GM23338 (cell line): ENCODE data around the gene TRHDE. TPM values are rescaled to one million over a fixed set of nuclear protein-coding genes. Genes with fewer than 3 reads are reported as not detected.

Experiments used
- ATAC-seq: fragments of 200-7000 bp; cut with Tn5 transposase; 3 replicates; pipeline ENCODE4 v1.9.1; 2020
- DNase-seq: peaks from one replicate; pipeline ENCODE4 v3.0.0-alpha.2; 2015; ENCODE audit warnings: low spot score
- H2AFZ ChIP-seq: fragments of 200-600 bp; sonication (generic); 2 replicates; pipeline ENCODE4 v1.8.0; 2016; ENCODE audit warnings: antibody characterized with exemption, mild to moderate bottlenecking, moderate library complexity
- H3F3A ChIP-seq: fragments of 200-600 bp; sonication (generic); replicated peaks from 2 replicates; pipeline ENCODE4 v1.8.0; 2017; ENCODE audit warnings: antibody characterized with exemption, mixed run types, low read depth
- H3K27ac ChIP-seq: fragments of 200-600 bp; sonication (generic); 2 replicates; pipeline ENCODE4 v1.6.1; 2016; ENCODE audit warnings: low read depth
- H3K27me3 ChIP-seq: fragments of 200-600 bp; sonication (generic); 2 replicates; pipeline ENCODE4 v1.8.0; 2016; ENCODE audit warnings: mild to moderate bottlenecking, mixed run types, moderate library complexity; ENCODE audit not compliant: insufficient read depth
- H3K36me3 ChIP-seq: fragments of 200-600 bp; sonication (generic); 2 replicates; pipeline ENCODE4 v1.8.0; 2016; ENCODE audit warnings: mild to moderate bottlenecking; ENCODE audit not compliant: insufficient read depth
- H3K4me1 ChIP-seq: fragments of 200-600 bp; sonication (generic); 2 replicates; pipeline ENCODE4 v1.8.0; 2016; ENCODE audit warnings: mild to moderate bottlenecking, moderate library complexity; ENCODE audit not compliant: insufficient read depth
- H3K4me2 ChIP-seq: fragments of 200-600 bp; sonication (generic); 2 replicates; pipeline ENCODE4 v1.7.1; 2017; ENCODE audit warnings: mixed run types
- H3K4me3 ChIP-seq: fragments of 200-600 bp; sonication (generic); 2 replicates; pipeline ENCODE4 v1.6.1; 2016; ENCODE audit warnings: mixed run types
- H3K79me2 ChIP-seq: fragments of 200-600 bp; sonication (generic); replicated peaks from 2 replicates; pipeline ENCODE4 v1.8.0; 2017; ENCODE audit warnings: mild to moderate bottlenecking; ENCODE audit not compliant: insufficient read depth
- H3K9me2 ChIP-seq: fragments of 200-600 bp; sonication (generic); 2 replicates; pipeline ENCODE4 v1.8.0; 2017; ENCODE audit not compliant: insufficient read depth
- H4K20me1 ChIP-seq: fragments of 200-600 bp; sonication (generic); replicated peaks from 2 replicates; pipeline ENCODE4 v1.8.0; 2017; ENCODE audit warnings: mild to moderate bottlenecking; ENCODE audit not compliant: insufficient read depth
- H3K27ac Mint-ChIP-seq: 2 replicates; pipeline ENCODE4 v1.8.0; 2020; ENCODE audit warnings: inconsistent platforms, mild to moderate bottlenecking, moderate library complexity, mixed read lengths
- H3K27me3 Mint-ChIP-seq: 3 replicates; pipeline ENCODE4 v1.8.0; 2022; ENCODE audit warnings: low read depth, mild to moderate bottlenecking, moderate library complexity, mixed read lengths, inconsistent platforms; ENCODE audit not compliant: insufficient read depth, poor library complexity
- H3K36me3 Mint-ChIP-seq: 3 replicates; pipeline ENCODE4 v1.8.0; 2021; ENCODE audit warnings: low read depth, mild to moderate bottlenecking, inconsistent platforms, moderate library complexity, mixed read lengths
- H3K4me1 Mint-ChIP-seq: 3 replicates; pipeline ENCODE4 v1.8.0; 2020; ENCODE audit warnings: mild to moderate bottlenecking, inconsistent platforms, mixed read lengths
- H3K4me3 Mint-ChIP-seq: 3 replicates; pipeline ENCODE4 v1.8.0; 2021; ENCODE audit warnings: moderate library complexity, mild to moderate bottlenecking, inconsistent platforms, mixed read lengths
- H3K9me3 Mint-ChIP-seq: 3 replicates; pipeline ENCODE4 v1.8.0; 2020; ENCODE audit warnings: moderate library complexity, mild to moderate bottlenecking, inconsistent platforms, mixed read lengths
- CREB1 ChIP-seq: fragments of 250-450 bp; sonication (Bioruptor Pico); IDR thresholded peaks from 2 replicates; pipeline ENCODE4 v1.5.0; 2020; ENCODE audit warnings: low read depth, mild to moderate bottlenecking, moderate library complexity
- CTCF ChIP-seq, 2 experiments: fragments of 200-600 bp in 1 of 2; sonication (generic) in 1 of 2; conservative IDR thresholded peaks; 2 replicates each; pipeline versions ENCODE4 v1.5.1 to v1.6.1; 2016 to 2017; ENCODE audit warnings: antibody characterized with exemption in 2 of 2, low read depth in 2 of 2, mild to moderate bottlenecking in 2 of 2, moderate library complexity in 1 of 2
- EZH2 ChIP-seq: fragments of 200-600 bp; sonication (generic); IDR thresholded peaks from one replicate; pipeline ENCODE4 v1.8.0; 2017; ENCODE audit warnings: antibody characterized with exemption, mild to moderate bottlenecking, low read depth; ENCODE audit not compliant: unreplicated experiment
- EZH2phosphoT487 ChIP-seq: fragments of 200-600 bp; sonication (generic); IDR thresholded peaks from one replicate; pipeline ENCODE4 v1.8.1; 2018; ENCODE audit warnings: antibody characterized with exemption; ENCODE audit not compliant: unreplicated experiment
- JUNB ChIP-seq: IDR thresholded peaks from one replicate; pipeline ENCODE4 v1.6.1; 2016; ENCODE audit warnings: antibody characterized with exemption; ENCODE audit not compliant: unreplicated experiment
- STAT1 ChIP-seq: IDR thresholded peaks from one replicate; pipeline ENCODE4 v1.6.1; 2016; ENCODE audit warnings: antibody characterized with exemption; ENCODE audit not compliant: unreplicated experiment
- ZNF114 ChIP-seq: fragments of 250-450 bp; sonication (Bioruptor Pico); IDR thresholded peaks from 2 replicates; pipeline ENCODE4 v1.5.0; 2020; ENCODE audit warnings: mild to moderate bottlenecking, moderate library complexity
- ZNF462 ChIP-seq: fragments of 250-450 bp; sonication (Bioruptor Pico); IDR thresholded peaks from 2 replicates; pipeline ENCODE4 v1.5.0; 2020; ENCODE audit warnings: mild to moderate bottlenecking, moderate library complexity
- polyA plus RNA-seq: library from polyadenylated mRNA; unstranded; fragments of >200 nt; fragmentation: Nextera tagmentation; extraction: Ambion mirVana; gene quantifications from 2 replicates; pipeline ENCODE4 v1.2.1, GENCODE V29; 2016
- total RNA-seq: library from RNA; depleted of rRNA; stranded (reverse); fragments of >200 nt; shearing (Covaris generic); gene quantifications from 2 replicates; pipeline ENCODE4 v1.2.3, GENCODE V29; 2014

TRHDE gene
- total and polyA plus RNA-seq, 2 experiments from 2014 or later, result 1.3 to 7.7 TPM

DNA sequence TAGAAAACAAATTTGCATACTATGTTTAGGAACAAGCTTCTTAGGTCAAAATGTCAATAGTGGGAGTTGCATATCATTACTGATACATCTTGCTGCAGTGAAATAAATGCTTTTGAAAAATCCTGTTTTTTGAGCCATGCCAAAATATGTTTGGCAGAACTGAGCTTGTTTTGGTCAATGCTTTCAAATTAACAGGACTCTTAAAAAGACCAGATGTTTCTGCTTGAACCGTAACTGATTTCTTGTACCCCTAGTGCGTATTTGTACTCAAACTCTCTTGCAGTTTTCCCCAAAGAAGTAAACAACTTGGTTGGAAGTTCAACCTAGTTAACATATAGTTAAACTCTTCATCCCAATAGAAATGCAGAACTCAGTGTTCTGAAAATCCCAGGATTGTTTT is 3.4 kb downstream of the TRHDE start:
- DNase-seq (no peak), ATAC-seq (no peak)
- H3K27ac ChIP-seq, result no peak overlapping the region
- H3K4me1 Mint-ChIP-seq, result peaks cover 31% of the 10 kb centered on the region
- H3K9me2 ChIP-seq, result no peaks in the 10 kb centered on the region
- H3K27ac Mint-ChIP-seq, result no peak overlapping the region
- H3F3A ChIP-seq, result no peaks in the 10 kb centered on the region
- H3K4me3 ChIP-seq, result no peak overlapping the region; the same call in 1 of the 2 replicates
- no peak overlapping the region for H3K4me3 Mint-ChIP-seq
- peak overlapping the region; percentile 63 for H3K4me2 ChIP-seq
- H3K79me2 ChIP-seq, result peaks cover 43% of the 10 kb centered on the region
- no peak overlapping the region for H2AFZ ChIP-seq
- peaks cover 34% of the 10 kb centered on the region for H3K27me3 Mint-ChIP-seq
- peaks cover 36% of the 10 kb centered on the region for H3K4me1 ChIP-seq
- no peaks in the 10 kb centered on the region for H4K20me1 ChIP-seq
- peaks cover 38% of the 10 kb centered on the region for H3K27me3 ChIP-seq
- no peaks in the 10 kb centered on the region for H3K36me3 Mint-ChIP-seq
- TF ChIP-seq STAT1 (no peak), CTCF (conservative IDR thresholded peaks at IDR 0.05; ENCODE audit: low read depth in 2 of 2) (no peak), EZH2 (no peak)
- no peaks in the 10 kb centered on the region for H3K36me3 ChIP-seq
- H3K9me3 Mint-ChIP-seq, result no peaks in the 10 kb centered on the region; the same call in 2 of the 3 replicates

DNA sequence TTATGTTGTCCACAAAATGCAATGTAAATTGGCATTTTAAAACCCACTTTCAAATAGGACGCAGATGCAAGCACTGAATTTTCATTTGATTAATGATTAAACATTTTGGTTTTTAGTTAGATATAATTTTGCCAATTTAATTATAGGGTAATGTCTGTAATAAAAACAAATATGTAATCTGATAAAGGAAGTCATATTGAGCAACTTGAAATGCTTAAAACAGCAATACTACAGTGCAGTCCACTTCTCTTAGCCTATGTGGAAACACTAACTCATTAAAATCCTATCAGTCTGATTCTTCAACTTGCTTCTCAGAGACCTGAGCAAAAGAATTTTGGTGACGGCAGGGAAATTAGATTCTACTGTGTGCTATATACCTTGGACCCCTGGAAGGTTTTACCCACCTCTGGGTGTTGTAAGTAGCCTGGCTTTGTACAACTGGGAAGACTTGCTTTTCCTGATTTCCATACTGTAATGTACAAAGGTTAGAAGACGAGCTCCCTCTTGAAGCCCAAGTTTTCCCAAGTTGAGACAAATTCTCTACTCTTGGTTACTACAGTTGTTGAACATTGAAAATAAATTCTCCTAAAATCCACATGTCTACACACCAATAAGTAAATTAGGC is 4.1 kb downstream of the TRHDE start:
- H3K27ac ChIP-seq, result no peak overlapping the region
- no peak overlapping the region for H3K4me3 ChIP-seq
- no peak overlapping the region for H3K4me3 Mint-ChIP-seq
- no peaks in the 10 kb centered on the region; the same call in 2 of the 3 replicates for H3K9me3 Mint-ChIP-seq
- no peak for DNase-seq
- no peak overlapping the region for H2AFZ ChIP-seq
- no peaks in the 10 kb centered on the region for H3F3A ChIP-seq
- no peak for ATAC-seq
- H3K27ac Mint-ChIP-seq, result no peak overlapping the region
- peaks cover 33% of the 10 kb centered on the region for H3K27me3 ChIP-seq
- peak overlapping the region; percentile 63 for H3K4me2 ChIP-seq
- peaks cover 31% of the 10 kb centered on the region for H3K27me3 Mint-ChIP-seq
- H3K4me1 ChIP-seq, result peaks cover 36% of the 10 kb centered on the region
- peaks cover 37% of the 10 kb centered on the region for H3K79me2 ChIP-seq
- H4K20me1 ChIP-seq, result no peaks in the 10 kb centered on the region
- no peaks in the 10 kb centered on the region for H3K9me2 ChIP-seq
- peaks cover 31% of the 10 kb centered on the region for H3K4me1 Mint-ChIP-seq
- H3K36me3 Mint-ChIP-seq, result no peaks in the 10 kb centered on the region
- no peaks in the 10 kb centered on the region for H3K36me3 ChIP-seq
- TF ChIP-seq JUNB (no peak), ZNF114 (CRISPR knock-in tag) (no peak), CREB1 (CRISPR knock-in tag) (no peak), CTCF (conservative IDR thresholded peaks at IDR 0.05; ENCODE audit: low read depth in 2 of 2) (no peak), EZH2 (no peak), EZH2phosphoT487 (no peak), ZNF462 (CRISPR knock-in tag) (no peak)
